HUES6 (cell line): Measurements from ENCODE around the gene CCDC110.

ENCODE experiments used
- H3K27ac ChIP-seq: 2 replicates; pipeline ENCODE4 v1.7.0; 2013; ENCODE audit warnings: low read depth, mild to moderate bottlenecking, low read length, inconsistent platforms
- H3K27me3 ChIP-seq: 2 replicates; pipeline ENCODE4 v1.6.1; 2013; ENCODE audit warnings: low read length; ENCODE audit not compliant: control insufficient read depth, insufficient read depth
- H3K36me3 ChIP-seq: 2 replicates; pipeline ENCODE4 v1.6.1; 2013; ENCODE audit warnings: low read length; ENCODE audit not compliant: control insufficient read depth, insufficient read depth
- H3K4me1 ChIP-seq: 2 replicates; pipeline ENCODE4 v1.6.1; 2013; ENCODE audit warnings: low read length; ENCODE audit not compliant: control insufficient read depth, insufficient read depth
- H3K4me3 ChIP-seq: 2 replicates; pipeline ENCODE4 v1.5.1; 2013; ENCODE audit warnings: low read depth, low read length
- H3K9ac ChIP-seq: one replicate; pipeline ENCODE4 v1.6.1; 2013; ENCODE audit warnings: mild to moderate bottlenecking, low read length
- H3K9me3 ChIP-seq: 2 replicates; pipeline ENCODE4 v1.6.1; 2013; ENCODE audit warnings: low read depth, low read length; ENCODE audit not compliant: control insufficient read depth, insufficient read depth

CCDC110 gene

GRCh38 chr4:185421366-185422124 is 50.0 kb downstream of the CCDC110 start:
- Histone ChIP-seq H3K9me3 (no peaks in the 10 kb centered on the region), H3K4me3 (no peak overlapping the region), H3K4me1 (peaks cover 5% of the 10 kb centered on the region; the same call in 1 of the 2 replicates), H3K36me3 (peaks cover 28% of the 10 kb centered on the region), H3K27ac (no peak overlapping the region), H3K27me3 (no peaks in the 10 kb centered on the region), H3K9ac (no peak overlapping the region)

DNA sequence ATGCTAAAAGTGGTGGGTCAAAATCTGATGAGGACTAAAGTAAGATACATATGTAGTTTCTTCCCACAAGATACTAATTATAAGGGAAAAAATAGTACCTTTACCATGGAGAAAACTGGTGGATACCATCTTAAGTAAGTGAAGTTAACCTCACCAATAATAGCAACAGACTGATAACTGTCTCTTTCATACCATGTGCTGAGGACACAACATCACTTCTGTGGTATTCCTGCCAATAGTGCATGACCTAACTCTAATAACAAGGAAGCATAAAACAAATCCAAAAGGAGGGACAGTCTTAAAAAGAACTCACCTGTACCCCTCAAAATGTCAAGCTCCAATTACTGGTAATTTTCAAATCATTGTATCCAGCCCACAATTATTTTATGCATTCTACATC is 54.6 kb downstream of the CCDC110 start:
- Histone ChIP-seq H3K27ac (no peak overlapping the region), H3K4me3 (no peak overlapping the region), H3K4me1 (no peaks in the 10 kb centered on the region), H3K36me3 (peaks cover 45% of the 10 kb centered on the region), H3K9me3 (no peaks in the 10 kb centered on the region), H3K9ac (no peak overlapping the region), H3K27me3 (no peaks in the 10 kb centered on the region)

DNA sequence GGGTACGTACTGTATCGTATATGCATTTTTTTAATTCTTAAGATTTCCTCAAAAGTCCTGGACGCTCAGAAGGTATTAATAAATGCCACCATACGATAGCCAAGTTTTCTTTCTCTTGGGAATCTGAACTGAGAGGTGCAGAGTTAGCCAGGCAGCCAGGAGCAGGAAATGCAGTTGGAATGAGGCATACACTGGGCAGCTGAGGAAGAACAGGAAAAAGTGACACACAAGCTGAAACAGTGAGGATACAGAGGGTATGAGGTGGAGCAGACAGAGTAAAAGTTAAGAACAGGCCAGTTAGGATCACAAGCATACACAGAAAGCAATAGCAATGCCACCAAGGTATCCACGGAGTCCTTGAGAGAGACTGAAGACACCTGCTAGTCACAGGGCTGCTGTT is 59.1 kb downstream of the CCDC110 start:
- Histone ChIP-seq H3K36me3 (peaks cover 42% of the 10 kb centered on the region), H3K9ac (no peak overlapping the region), H3K4me1 (no peaks in the 10 kb centered on the region)

DNA sequence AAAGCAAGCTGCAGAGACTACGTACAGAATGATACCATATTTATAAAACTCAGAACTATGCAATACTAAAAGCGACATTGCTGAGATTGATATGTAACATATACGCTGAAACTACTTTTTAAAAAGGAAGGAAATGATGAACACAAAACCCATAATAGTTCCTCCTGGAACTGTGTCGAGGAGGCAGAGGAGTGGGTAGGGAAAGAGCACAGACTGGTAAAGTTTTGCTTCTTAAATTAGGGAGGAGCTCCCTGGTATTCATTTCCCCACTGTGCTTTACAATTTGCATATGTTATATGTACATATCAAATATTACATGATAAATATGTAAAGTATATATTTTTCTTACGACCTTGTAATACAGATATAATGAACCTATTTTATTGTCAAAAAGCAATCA is 59.7 kb downstream of the CCDC110 start:
- peaks cover 4% of the 10 kb centered on the region; the same call in 1 of the 2 replicates for H3K9me3 ChIP-seq
- H3K27me3 ChIP-seq: no peaks in the 10 kb centered on the region
- no peaks in the 10 kb centered on the region for H3K4me1 ChIP-seq
- H3K36me3 ChIP-seq: peaks cover 37% of the 10 kb centered on the region
- no peak overlapping the region for H3K27ac ChIP-seq
- no peak overlapping the region for H3K9ac ChIP-seq
- no peak overlapping the region for H3K4me3 ChIP-seq

More for the DNA sequence above, 59.1 kb downstream of the CCDC110 start:
- Histone ChIP-seq H3K4me3 (no peak overlapping the region), H3K27me3 (no peaks in the 10 kb centered on the region), H3K27ac (no peak overlapping the region), H3K9me3 (peaks cover 4% of the 10 kb centered on the region; the same call in 1 of the 2 replicates)

DNA sequence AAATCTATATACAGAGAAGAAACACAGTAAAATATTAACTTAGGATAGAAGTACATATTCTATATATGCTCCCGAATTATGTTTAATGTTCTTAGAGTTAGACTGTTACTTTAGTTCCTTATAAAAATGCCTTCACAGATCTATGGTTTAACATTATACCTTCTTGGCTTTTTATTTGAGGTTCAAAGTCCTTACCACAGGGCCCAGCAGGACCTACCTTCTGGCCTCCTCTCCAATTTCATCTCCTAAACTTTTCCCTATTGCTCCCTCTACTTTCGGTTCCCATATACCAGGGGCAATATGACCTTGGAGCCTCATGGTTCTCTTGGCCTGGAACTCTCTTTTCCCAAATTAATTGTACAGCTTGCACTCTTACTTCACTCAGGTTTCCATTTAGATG is 63.1 kb downstream of the CCDC110 start:
- H3K9me3 ChIP-seq: peaks cover 4% of the 10 kb centered on the region; the same call in 1 of the 2 replicates
- peaks cover 40% of the 10 kb centered on the region for H3K36me3 ChIP-seq
- no peak overlapping the region for H3K27ac ChIP-seq
- no peak overlapping the region for H3K4me3 ChIP-seq
- no peaks in the 10 kb centered on the region for H3K4me1 ChIP-seq
- H3K9ac ChIP-seq: no peak overlapping the region
- H3K27me3 ChIP-seq: no peaks in the 10 kb centered on the region

- Histone ChIP-seq H3K9me3 (peaks cover 4% of the 10 kb centered on the region; the same call in 1 of the 2 replicates), H3K27ac (no peak overlapping the region), H3K27me3 (no peaks in the 10 kb centered on the region), H3K9ac (no peak overlapping the region), H3K4me1 (no peaks in the 10 kb centered on the region), H3K36me3 (peaks cover 50% of the 10 kb centered on the region), H3K4me3 (no peak overlapping the region)
These were observed 66.1 kb downstream of the CCDC110 start for GRCh38 chr4:185405296-185405999.

GRCh38 chr4:185404031-185404430 is 67.5 kb downstream of the CCDC110 start:
- H3K9ac ChIP-seq: no peak overlapping the region
- no peaks in the 10 kb centered on the region for H3K27me3 ChIP-seq
- no peak overlapping the region for H3K27ac ChIP-seq
- H3K36me3 ChIP-seq: peaks cover 50% of the 10 kb centered on the region
- no peaks in the 10 kb centered on the region for H3K4me1 ChIP-seq
- H3K4me3 ChIP-seq: no peak overlapping the region
- H3K9me3 ChIP-seq: no peaks in the 10 kb centered on the region

- Histone ChIP-seq H3K4me3 (no peak overlapping the region), H3K27ac (no peak overlapping the region), H3K9ac (no peak overlapping the region), H3K27me3 (no peaks in the 10 kb centered on the region; the same call in 1 of the 2 replicates), H3K36me3 (peaks cover 31% of the 10 kb centered on the region), H3K4me1 (peaks cover 10% of the 10 kb centered on the region; the same call in 1 of the 2 replicates), H3K9me3 (no peaks in the 10 kb centered on the region)
These were observed 72.1 kb downstream of the CCDC110 start for GRCh38 chr4:185399466-185399865.

DNA sequence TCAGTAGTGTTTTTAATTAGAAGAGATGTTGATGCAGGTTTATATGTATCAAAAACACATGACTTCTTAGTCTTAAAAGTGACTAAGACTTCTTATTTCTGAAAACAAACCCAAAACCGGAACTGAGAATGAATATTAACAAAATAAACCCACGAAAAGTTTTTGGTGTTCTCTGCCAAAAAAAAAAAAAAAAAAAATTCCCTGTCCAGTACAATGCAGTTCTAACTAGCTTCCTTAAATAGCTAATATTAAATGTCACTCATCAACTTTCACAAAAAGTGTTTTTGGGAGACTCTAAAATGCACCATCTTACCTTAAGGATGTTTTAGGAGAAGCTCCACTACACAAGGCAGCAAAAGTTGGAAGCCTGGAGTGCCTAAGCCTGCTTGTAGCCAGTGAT is 72.9 kb downstream of the CCDC110 start:
- Histone ChIP-seq H3K27me3 (no peaks in the 10 kb centered on the region; the same call in 1 of the 2 replicates), H3K9me3 (no peaks in the 10 kb centered on the region), H3K27ac (no peak overlapping the region), H3K4me1 (peaks cover 10% of the 10 kb centered on the region; the same call in 1 of the 2 replicates), H3K4me3 (no peak overlapping the region), H3K36me3 (peaks cover 30% of the 10 kb centered on the region), H3K9ac (no peak overlapping the region)

GRCh38 chr4:185396724-185397385 is 74.7 kb downstream of the CCDC110 start, which contains the start of gene ANKRD37:
TSS of gene ANKRD37 (plus strand) at chr4:185396841. CDS start at chr4:185396924, 83 bp downstream.
- peak within 1 kb of the TSS; percentile 65 for H3K9ac ChIP-seq
- H3K9me3 ChIP-seq: no peaks in the 10 kb centered on the region
- H3K27ac ChIP-seq: peak within 1 kb of the TSS; percentile 44; the same call in 1 of the 2 replicates
- peaks cover 19% of the 10 kb centered on the region; the same call in 1 of the 2 replicates for H3K36me3 ChIP-seq
- H3K4me1 ChIP-seq: peaks cover 10% of the 10 kb centered on the region; the same call in 1 of the 2 replicates
- H3K27me3 ChIP-seq: no peaks in the 10 kb centered on the region; the same call in 1 of the 2 replicates
- peak within 1 kb of the TSS; percentile 67 for H3K4me3 ChIP-seq
